DMS114 treated with DMSO at 0.1 percent for 48 hours (cell line): ENCODE results near the gene CBARP.
"Not testable (repeated sequence)": the region's sequence is repeated elsewhere in the genome, so short reads cannot be mapped to it uniquely, and the experiment has no call there.

Experiments used
- DNase-seq: peaks from one replicate; lab custom pipeline; 2025; ENCODE audit not compliant: unreplicated experiment; lab: John Stamatoyannopoulos, UW

The CBARP gene

GRCh38 chr19:1213391-1214286 is 24.2 kb downstream of the CBARP start:
- DNase-seq: no peak

DNA sequence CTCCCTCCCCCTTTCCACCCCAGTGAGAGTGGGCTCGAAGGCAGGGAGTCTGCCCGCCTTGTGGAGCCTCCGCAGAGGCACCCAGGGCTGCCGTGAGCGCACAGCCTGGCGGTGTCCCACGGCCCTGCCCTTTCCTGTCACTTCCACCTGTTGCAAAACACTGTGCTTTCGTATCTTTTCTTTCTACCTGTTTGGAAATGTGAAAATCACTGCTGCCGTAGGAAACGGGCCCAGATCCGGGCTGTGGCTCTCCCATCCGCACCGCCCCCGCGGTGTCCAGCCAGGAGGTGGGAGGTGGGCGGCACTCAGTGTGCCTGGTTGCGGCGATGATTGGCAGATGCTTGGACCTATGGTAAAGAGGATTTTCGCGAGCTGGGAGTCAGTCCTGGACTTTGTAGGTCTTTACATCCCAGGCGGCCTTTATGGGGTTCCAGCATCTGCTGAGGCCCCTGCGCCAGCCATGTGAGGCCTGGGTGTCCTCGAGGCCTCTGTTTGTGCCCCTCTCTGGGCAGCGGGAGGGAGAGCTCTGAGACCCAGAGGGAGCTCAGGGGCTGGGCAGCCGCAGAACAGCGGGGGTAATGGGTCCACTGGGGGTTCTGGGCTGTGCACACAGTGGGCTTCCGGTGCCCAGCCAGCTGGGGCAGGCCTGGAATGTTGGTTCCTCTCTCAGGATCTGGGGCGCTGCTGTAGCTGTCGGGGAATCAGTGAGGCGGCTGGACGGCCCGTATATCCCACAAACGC is 26.1 kb downstream of the CBARP start:
- DNase-seq: no peak

GRCh38 chr19:1210227-1210538 is 27.6 kb downstream of the CBARP start:
- no peak for DNase-seq

DNA sequence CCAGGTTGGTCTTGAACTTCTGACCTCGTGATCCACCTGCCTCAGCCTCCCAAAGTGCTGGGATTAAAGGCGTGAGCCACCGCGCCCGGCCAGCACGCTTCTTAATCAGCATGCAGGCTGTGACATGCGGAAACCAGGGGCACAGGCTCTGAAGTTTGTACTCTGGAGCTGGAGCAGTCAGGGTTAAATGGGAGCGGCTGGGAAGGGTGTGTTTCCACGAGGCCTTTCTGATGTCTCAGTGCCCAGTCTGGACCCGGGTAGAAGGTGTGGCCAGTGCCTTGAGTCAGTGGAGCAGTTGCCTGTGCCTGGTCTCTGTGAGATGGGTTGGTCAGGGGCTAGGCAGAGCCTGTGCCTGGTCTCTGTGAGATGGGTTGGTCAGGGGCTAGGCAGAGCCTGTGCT is 29.0 kb downstream of the CBARP start:
- not testable (repeated sequence) for DNase-seq

- no peak for DNase-seq
Observed at GRCh38 chr19:1206864-1207450, 30.8 kb downstream of the CBARP start.

DNA sequence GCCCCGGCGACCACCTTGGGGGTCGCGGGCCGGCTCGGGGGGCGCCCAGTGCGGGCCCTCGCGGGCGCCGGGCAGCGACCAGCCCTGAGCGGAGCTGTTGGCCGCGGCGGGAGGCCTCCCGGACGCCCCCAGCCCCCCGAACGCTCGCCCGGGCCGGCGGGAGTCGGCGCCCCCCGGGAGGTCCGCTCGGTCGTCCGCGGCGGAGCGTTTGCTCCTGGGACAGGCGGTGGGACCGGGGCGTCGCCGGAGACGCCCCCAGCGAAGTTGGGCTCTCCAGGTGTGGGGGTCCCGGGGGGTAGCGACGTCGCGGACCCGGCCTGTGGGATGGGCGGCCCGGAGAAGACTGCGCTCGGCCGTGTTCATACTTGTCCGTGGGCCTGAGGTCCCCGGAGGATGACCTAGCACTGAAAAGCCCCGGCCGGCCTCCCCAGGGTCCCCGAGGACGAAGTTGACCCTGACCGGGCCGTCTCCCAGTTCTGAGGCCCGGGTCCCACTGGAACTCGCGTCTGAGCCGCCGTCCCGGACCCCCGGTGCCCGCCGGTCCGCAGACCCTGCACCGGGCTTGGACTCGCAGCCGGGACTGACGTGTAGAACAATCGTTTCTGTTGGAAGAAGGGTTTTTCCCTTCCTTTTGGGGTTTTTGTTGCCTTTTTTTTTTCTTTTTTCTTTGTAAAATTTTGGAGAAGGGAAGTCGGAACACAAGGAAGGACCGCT is 31.5 kb downstream of the CBARP start:
- DNase-seq: no peak

DNA sequence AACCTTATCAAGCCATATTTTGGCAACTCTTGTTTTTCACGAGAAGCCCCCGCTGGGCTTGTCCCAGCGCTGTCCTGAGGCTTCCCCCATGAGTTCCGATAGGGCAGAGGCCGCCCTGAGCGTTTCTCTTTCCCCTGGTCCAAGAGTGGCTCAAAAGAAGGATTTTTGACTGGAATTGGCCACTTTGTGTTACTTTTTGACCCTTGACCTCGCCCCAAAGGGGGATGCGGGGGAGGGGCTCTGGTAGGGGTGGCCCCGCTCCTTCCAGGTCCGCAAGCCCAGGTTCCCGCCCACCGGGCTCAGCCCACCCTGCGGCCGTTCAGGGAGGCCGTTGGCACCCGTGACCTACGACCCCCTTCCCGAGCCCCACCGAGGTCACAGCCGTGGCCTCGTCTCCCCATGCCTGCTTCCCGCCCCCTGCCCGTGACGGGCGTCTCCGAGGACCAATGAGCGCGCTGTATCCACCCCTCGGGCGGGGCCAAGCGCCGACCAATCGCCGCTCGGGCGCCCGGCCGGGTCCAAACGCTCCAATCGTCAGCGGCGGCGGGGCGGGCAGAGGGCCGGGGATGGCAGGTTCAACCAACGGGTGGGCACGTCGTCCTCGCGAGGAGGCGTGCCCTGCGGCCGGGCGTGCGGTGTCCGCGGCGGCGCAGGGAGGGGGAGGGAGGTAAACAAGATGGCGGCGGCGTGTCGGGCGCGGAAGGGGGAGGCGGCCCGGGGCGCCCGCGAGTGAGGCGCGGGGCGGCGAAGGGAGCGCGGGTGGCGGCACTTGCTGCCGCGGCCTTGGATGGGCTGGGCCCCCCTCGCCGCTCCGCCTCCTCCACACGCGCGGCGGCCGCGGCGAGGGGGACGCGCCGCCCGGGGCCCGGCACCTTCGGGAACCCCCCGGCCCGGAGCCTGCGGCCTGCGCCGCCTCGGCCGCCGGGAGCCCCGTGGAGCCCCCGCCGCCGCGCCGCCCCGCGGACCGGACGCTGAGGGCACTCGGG is 32.4 kb downstream of the CBARP start, which contains the start of gene STK11:
STK11 (plus strand) TSS at position 665 of the 986 bp plus-strand sequence. CDS start 1,136 bp downstream, outside the sequence.
- DNase-seq: peak; percentile 82

DNA sequence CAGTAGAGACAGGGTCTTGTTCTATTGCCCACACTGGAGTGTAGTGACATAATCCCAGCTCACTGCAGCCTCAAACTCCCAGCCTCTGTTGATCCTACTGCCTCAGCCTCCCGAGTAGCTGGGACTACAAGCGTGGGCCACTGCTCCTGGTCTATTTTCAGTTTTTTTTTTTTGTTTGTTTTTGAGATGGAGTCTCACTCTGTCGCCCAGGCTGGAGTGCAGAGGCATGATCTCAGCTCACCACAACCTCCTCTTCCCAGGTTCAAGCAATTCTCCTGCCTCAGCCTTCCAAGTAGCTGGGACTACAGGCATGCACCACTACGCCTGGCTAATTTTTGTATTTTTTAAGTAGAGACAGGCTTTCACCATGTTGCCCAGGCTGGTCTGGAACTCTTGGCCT is 37.2 kb downstream of the CBARP start:
- DNase-seq: not testable (repeated sequence)

GRCh38 chr19:1199531-1199930 is 38.3 kb downstream of the CBARP start:
- DNase-seq: no peak

DNA sequence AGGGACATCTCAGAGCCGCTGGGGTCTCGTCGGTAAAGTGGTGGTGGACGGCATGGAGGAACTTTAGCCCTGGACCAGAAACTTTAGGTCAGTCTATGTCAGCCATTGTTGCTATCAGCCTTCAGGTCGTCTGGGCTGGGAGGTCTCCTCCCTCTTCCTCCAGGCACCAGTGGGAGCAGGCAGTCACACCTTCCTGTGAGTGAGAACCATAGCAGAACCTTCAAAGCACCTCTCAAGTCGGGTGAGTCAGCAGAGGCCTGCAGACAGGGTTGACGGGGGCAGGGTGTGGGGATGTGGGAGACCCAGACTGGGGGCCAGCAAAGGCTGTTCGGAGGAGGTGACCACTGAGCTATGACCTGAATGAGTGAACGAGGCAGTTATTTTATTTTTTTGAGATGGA is 48.4 kb downstream of the CBARP start:
- DNase-seq: no peak

DNA sequence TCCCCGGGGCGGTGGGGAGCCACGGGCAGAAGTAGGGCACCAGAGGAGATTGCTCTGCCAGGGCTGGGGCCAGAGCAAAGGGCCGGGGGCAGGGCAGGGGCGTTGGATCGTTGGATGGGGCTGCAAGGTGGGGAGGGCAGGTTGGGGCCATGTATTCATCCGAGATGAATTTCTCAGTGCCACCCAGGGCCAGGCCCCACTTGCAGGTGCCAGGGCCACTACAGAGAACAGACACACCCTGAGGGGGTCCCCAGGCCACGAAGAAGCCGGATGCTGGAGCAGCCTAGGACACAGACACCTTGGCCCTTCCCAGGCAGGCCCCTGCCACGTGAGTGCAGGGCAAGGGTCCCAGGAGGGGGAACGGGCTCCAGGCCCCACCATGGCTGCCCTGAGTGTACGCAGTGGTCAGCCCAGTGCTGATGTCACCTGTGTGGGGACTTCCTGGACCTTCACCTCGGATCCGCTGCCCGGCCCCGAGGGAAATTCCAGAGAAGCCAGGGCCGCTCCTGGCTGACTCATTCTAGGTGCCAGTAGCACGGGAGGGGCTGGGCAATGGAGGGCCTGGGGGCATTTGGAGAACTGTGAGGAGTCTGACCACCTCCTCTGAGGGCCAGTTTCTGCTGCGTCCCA is 54.1 kb downstream of the CBARP start:
- no peak for DNase-seq

- no peak for DNase-seq
Observed at GRCh38 chr19:1182727-1183126, 55.1 kb downstream of the CBARP start.

- DNase-seq: no peak
Observed at GRCh38 chr19:1182068-1182467, 55.7 kb downstream of the CBARP start.

- no peak for DNase-seq
Observed at GRCh38 chr19:1181606-1182005, 56.2 kb downstream of the CBARP start.
